Keratinocyte (primary cell): ENCODE data around the gene ATP2B2. TPM values are rescaled to one million over a fixed set of nuclear protein-coding genes. Genes with fewer than 3 reads are reported as not detected.

Experiments used
- DNase-seq: peaks from one replicate; pipeline ENCODE4 v3.0.0-alpha.2; 2011; ENCODE audit warnings: low read depth, missing footprints, low spot score
- FAIRE-seq: peaks from 2 replicates; lab custom pipeline; 2011; peaks lifted over from hg19 to GRCh38; lab: Jason Lieb, UNC
- H2AFZ ChIP-seq: 2 replicates; pipeline ENCODE4 v1.6.0; 2012; ENCODE audit warnings: low read length, control low read depth, inconsistent platforms; ENCODE audit not compliant: control insufficient read depth
- H3K27ac ChIP-seq: 2 replicates; pipeline ENCODE4 v1.5.1; 2011; ENCODE audit warnings: low read length; ENCODE audit not compliant: control insufficient read depth, insufficient read depth
- H3K27me3 ChIP-seq: 3 replicates; pipeline ENCODE4 v1.6.0; 2011; ENCODE audit warnings: low read length; ENCODE audit not compliant: control insufficient read depth, insufficient read depth; ENCODE audit errors: extremely low read depth
- H3K36me3 ChIP-seq, 2 experiments: 2 replicates in 1 of 2; 3 replicates in 1 of 2; pipeline ENCODE4 v1.5.1; 2011; ENCODE audit warnings: low read length in 2 of 2, mild to moderate bottlenecking in 1 of 2; ENCODE audit not compliant: control insufficient read depth in 2 of 2, insufficient read depth in 2 of 2; ENCODE audit errors: extremely low read depth in 1 of 2
- H3K4me1 ChIP-seq: 3 replicates; pipeline ENCODE4 v1.5.1; 2011; ENCODE audit warnings: low read length; ENCODE audit not compliant: control insufficient read depth, insufficient read depth; ENCODE audit errors: extremely low read depth
- H3K4me2 ChIP-seq: 3 replicates; pipeline ENCODE4 v1.6.0; 2011; ENCODE audit warnings: low read depth, low read length; ENCODE audit not compliant: control insufficient read depth, insufficient read depth; ENCODE audit errors: extremely low read depth
- H3K4me3 ChIP-seq, 3 experiments: fragments of 200-600 bp in 1 of 3; sonication (generic) in 1 of 3; 2 replicates in 2 of 3; 3 replicates in 1 of 3; pipeline ENCODE4 v1.5.1; 2011 to 2016; ENCODE audit warnings: low read length in 3 of 3, mild to moderate bottlenecking in 3 of 3, control low read depth in 2 of 3, inconsistent platforms in 1 of 3, low read depth in 1 of 3, mixed read lengths in 1 of 3, mixed run types in 1 of 3, moderate library complexity in 1 of 3; ENCODE audit not compliant: control insufficient read depth in 2 of 3, insufficient read depth in 2 of 3; ENCODE audit errors: extremely low read depth in 1 of 3
- H3K79me2 ChIP-seq: 2 replicates; pipeline ENCODE4 v1.6.0; 2012; ENCODE audit warnings: low read length; ENCODE audit not compliant: control insufficient read depth, insufficient read depth
- H3K9ac ChIP-seq: 3 replicates; pipeline ENCODE4 v1.6.0; 2011; ENCODE audit warnings: low read length; ENCODE audit not compliant: control insufficient read depth, insufficient read depth; ENCODE audit errors: extremely low read depth
- H3K9me1 ChIP-seq: 3 replicates; pipeline ENCODE4 v1.6.0; 2011; ENCODE audit warnings: low read length; ENCODE audit not compliant: control insufficient read depth, insufficient read depth; ENCODE audit errors: extremely low read depth
- H3K9me3 ChIP-seq: 2 replicates; pipeline ENCODE4 v1.5.1; 2012; ENCODE audit warnings: low read depth, low read length; ENCODE audit not compliant: control insufficient read depth
- H4K20me1 ChIP-seq: 3 replicates; pipeline ENCODE4 v1.6.0; 2011; ENCODE audit warnings: low read length; ENCODE audit not compliant: control insufficient read depth, insufficient read depth; ENCODE audit errors: extremely low read depth
- CTCF ChIP-seq, 3 experiments: IDR thresholded peaks in 1 of 3; conservative IDR thresholded peaks in 1 of 3; optimal IDR thresholded peaks in 1 of 3; 2 replicates in 2 of 3; 3 replicates in 1 of 3; pipeline versions ENCODE3 to v1.5.1; 2011; ENCODE audit warnings: low read length in 3 of 3, mild to moderate bottlenecking in 3 of 3, moderate library complexity in 2 of 3, control low read depth in 1 of 3, inconsistent platforms in 1 of 3; ENCODE audit not compliant: insufficient read depth in 2 of 3; ENCODE audit errors: extremely low read depth in 1 of 3
- EZH2 ChIP-seq: IDR thresholded peaks from one replicate; pipeline ENCODE4 v1.6.1; 2012; ENCODE audit warnings: inconsistent platforms, mild to moderate bottlenecking, low read length, moderate library complexity
- dilution Hi-C: fragments of 300-500 bp; cut with MboI; formaldehyde crosslinking; loops from one replicate; pipeline ENCODE4 v1.7.0; 2020; ENCODE audit warnings: low sequenced_read_pairs; ENCODE audit not compliant: extremely low pct_ligation_motif_present
- polyA plus RNA-seq, 5 experiments: library from polyadenylated mRNA; depleted of rRNA in 3 of 5; stranded (reverse) in 3 of 5; stranded (forward) in 1 of 5; unstranded in 1 of 5; fragments of >200 nt; gene quantifications; 1 replicate in 1 of 5; 2 replicates in 3 of 5; 3 replicates in 1 of 5; pipeline versions ENCODE4 v1.2.1 to v1.2.3, GENCODE V29; 2011 to 2012; ENCODE audit warnings: missing spikeins in 2 of 5, low read depth in 1 of 5, low replicate concordance in 1 of 5

Gene ATP2B2
- polyA plus RNA-seq, 1 donor (not counting 4 experiments of a cell fraction or from before 2014, with no cell fraction given), result not detected

- dilution Hi-C loops, result no loop called here
- no peak for FAIRE-seq
These were observed 223.4 kb downstream of the ATP2B2 start for GRCh38 chr3:10281951-10282350.

GRCh38 chr3:10280571-10280970 lies 224.8 kb downstream of the ATP2B2 start:
- DNase-seq (no peak), FAIRE-seq (no peak)
- Histone ChIP-seq H4K20me1 (no peaks in the 10 kb centered on the region), H3K4me1 (peaks cover 5% of the 10 kb centered on the region), H3K4me3 (no peak overlapping the region), H2AFZ (no peak overlapping the region), H3K4me2 (no peak overlapping the region), H3K9ac (no peak overlapping the region), H3K27me3 (no peaks in the 10 kb centered on the region), H3K27ac (no peak overlapping the region), H3K79me2 (peaks cover 9% of the 10 kb centered on the region), H3K36me3 (peaks cover 13 to 30% of the 10 kb centered on the region in 2 experiments), H3K9me3 (no peaks in the 10 kb centered on the region), H3K9me1 (no peaks in the 10 kb centered on the region)
- dilution Hi-C loops, result no loop called here
- TF ChIP-seq CTCF (optimal IDR thresholded peaks at IDR 0.05 in 1 of 3, IDR thresholded peaks at IDR 0.05 in 1 of 3, conservative IDR thresholded peaks at IDR 0.05 in 1 of 3; ENCODE audit: extremely low read depth in 1 of 3, insufficient read depth in 2 of 3, low read length in 3 of 3), result no peak

More at GRCh38 chr3:10281951-10282350, 223.4 kb downstream of the ATP2B2 start:
- peaks cover 2% of the 10 kb centered on the region for H3K79me2 ChIP-seq
- H3K36me3 ChIP-seq, result peaks cover 13 to 27% of the 10 kb centered on the region in 2 experiments
- H3K4me3 ChIP-seq, result no peak overlapping the region
- no peaks in the 10 kb centered on the region for H3K27me3 ChIP-seq
- H3K27ac ChIP-seq, result no peak overlapping the region
- H4K20me1 ChIP-seq, result no peaks in the 10 kb centered on the region
- H3K4me2 ChIP-seq, result no peak overlapping the region
- H3K9ac ChIP-seq, result no peak overlapping the region
- H3K4me1 ChIP-seq, result peaks cover 5% of the 10 kb centered on the region
- no peaks in the 10 kb centered on the region for H3K9me3 ChIP-seq
- TF ChIP-seq CTCF (optimal IDR thresholded peaks at IDR 0.05 in 1 of 3, IDR thresholded peaks at IDR 0.05 in 1 of 3, conservative IDR thresholded peaks at IDR 0.05 in 1 of 3; ENCODE audit: extremely low read depth in 1 of 3, insufficient read depth in 2 of 3, low read length in 3 of 3), result no peak
- TF ChIP-seq EZH2, result no peak
- DNase-seq, result no peak
- H3K9me1 ChIP-seq, result no peaks in the 10 kb centered on the region
- H2AFZ ChIP-seq, result no peak overlapping the region
